ENCODE data around the gene PELI1. TPM values are rescaled to one million over a fixed set of nuclear protein-coding genes. Genes with fewer than 3 reads are reported as not detected.

The PELI1 gene
- total RNA-seq, 4 donors from 2014 or later: 21.7 to 56.7 (median 34.3) TPM

DNA sequence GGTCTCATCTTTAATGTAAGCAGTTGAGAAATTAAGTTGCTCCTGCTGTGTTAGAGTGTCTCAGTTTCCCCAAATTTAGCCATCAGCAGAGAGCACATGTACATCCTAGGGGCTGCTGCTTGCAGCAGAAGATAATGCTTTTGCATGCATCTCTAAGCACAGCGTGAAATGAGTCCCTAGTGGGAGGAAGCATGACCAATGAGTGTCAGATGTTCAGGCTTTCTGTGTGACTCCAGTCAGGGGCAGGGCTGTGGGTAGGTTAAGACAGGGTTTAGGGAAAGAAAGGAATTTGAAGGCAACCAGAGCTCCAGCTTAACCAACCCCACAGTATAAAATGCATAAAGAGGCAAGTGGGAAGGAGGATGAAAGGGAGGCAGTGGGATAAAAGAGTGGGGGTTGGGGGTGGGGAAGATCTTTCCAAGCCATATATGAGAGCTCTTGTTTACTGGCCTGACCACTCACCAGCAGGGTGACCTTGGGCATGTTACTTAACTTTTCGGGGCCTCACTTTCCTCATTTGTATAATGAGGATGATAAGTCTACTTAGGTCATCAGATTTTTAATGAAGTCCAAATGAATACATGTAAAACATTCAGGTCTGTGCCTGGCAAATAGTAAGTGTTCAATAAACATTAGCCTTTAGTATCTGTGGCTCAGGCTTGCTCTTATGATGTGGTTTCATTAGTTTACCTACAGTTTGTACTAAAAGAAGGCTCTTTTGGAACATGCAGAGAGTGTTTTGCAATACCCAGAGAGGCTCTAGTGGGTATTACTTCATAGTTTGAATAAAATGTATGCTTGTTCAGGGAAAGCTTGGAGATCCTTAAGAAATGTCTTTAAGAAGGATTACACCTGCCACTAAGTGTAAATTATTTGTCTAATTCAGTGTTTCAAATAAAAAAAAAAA, 42.7 kb upstream of the PELI1 start:
- DNase-seq (ENCODE audit: low spot score) (no peak), ATAC-seq (ENCODE audit: low FRiP score) (no peak)
- TF ChIP-seq, protein P1, sequence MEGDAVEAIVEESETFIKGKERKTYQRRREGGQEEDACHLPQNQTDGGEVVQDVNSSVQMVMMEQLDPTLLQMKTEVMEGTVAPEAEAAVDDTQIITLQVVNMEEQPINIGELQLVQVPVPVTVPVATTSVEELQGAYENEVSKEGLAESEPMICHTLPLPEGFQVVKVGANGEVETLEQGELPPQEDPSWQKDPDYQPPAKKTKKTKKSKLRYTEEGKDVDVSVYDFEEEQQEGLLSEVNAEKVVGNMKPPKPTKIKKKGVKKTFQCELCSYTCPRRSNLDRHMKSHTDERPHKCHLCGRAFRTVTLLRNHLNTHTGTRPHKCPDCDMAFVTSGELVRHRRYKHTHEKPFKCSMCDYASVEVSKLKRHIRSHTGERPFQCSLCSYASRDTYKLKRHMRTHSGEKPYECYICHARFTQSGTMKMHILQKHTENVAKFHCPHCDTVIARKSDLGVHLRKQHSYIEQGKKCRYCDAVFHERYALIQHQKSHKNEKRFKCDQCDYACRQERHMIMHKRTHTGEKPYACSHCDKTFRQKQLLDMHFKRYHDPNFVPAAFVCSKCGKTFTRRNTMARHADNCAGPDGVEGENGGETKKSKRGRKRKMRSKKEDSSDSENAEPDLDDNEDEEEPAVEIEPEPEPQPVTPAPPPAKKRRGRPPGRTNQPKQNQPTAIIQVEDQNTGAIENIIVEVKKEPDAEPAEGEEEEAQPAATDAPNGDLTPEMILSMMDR (IDR thresholded peaks at IDR 0.05): no peak

DNA sequence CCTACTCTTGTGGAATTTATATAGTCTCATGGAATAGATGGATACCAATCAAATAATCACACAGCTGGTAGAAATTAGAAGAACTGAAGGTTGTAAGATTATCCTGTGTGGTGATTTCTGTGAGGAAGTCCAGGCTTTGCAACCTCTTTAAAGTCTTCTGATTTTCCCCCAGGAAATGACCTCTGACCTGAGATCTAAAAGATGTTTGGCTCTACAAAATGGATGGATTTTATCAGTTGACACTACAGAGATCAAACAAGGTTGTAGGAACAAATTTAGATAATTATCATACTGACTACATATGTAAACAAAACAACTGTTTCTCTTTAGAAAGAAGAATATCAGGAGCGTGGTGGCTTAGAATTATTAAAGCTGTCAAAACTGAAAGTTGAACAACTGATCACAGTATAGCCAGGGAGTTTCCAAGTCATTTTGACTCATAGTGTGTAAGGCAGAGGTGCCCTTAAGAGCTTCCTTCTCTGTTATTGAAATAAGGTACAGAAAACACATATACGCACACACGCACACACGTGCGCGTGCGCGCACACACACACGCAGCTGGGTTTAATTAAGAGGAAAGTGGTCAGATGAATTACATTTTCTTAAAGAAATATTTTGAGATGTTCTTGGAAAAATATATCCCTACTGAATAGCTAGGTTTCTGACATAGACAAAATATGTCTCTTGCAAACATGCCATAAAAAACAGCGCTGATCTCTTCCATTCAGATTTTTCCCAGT, 35.5 kb upstream of the PELI1 start:
- DNase-seq (ENCODE audit: low spot score) (no peak), ATAC-seq (ENCODE audit: low FRiP score) (no peak)
- TF ChIP-seq, protein P1 (IDR thresholded peaks at IDR 0.05): no peak

DNA sequence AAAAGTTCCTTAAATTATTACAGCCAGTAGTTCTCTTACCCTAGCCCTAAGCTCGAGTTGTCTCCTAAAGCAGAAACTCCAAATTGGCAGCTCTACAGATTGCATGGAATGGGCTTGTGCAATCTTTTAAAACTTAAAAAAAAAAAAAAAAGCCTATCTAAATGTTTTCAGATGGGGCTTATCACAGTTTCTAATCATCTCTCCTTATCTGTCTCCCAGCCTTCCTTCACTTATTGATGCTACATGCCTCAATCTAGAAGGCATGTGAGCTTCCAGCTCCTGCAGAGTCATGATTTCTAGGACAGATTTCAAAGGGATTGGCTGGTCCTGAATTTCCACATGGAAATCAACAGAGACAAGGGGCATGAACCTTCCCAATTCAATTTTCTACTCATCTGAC, 33.1 kb upstream of the PELI1 start:
- no peak for DNase-seq (ENCODE audit: low spot score)
- ATAC-seq (ENCODE audit: low FRiP score): peak; percentile 59
- TF ChIP-seq, protein P1 (IDR thresholded peaks at IDR 0.05): no peak

DNA sequence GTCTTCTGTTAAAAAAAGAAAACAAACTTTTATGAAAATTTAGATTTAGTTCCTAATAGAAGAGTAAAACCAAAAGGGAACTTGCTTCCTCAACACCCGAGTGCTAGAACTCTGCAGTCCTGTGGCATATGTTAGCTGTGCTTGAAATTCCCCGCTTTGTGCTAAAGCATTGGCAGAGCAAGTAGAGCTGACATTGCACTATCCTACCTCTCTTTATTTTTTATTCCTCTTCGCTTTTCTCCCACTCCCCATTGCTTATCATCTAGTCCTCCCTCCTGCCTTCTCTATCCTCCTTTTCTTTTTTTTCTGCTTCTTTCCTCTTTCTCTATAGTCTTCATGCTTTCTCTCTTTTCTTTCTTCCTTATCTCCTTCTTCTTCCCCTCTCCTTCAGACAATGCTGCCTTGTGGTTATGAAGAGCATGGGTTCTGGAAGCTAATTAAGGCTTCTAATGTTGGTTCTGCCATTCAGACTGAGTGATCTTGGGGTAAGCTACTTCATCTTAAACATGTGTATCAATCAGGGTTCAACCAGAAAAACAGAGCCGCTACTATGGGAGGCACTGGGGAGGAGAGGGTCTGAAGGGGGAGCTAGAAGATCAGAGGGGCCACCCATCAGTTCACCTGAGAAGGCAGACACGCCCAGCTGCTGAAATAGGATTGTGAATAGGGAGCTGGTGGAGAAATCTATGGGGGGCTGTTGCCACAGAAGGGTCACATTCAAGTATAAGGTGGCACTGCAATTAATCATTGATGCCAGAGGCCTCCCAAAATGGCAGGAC, 31.4 kb upstream of the PELI1 start:
- no peak for DNase-seq (ENCODE audit: low spot score)
- TF ChIP-seq, protein P1 (IDR thresholded peaks at IDR 0.05): no peak
- no peak for ATAC-seq (ENCODE audit: low FRiP score)

DNA sequence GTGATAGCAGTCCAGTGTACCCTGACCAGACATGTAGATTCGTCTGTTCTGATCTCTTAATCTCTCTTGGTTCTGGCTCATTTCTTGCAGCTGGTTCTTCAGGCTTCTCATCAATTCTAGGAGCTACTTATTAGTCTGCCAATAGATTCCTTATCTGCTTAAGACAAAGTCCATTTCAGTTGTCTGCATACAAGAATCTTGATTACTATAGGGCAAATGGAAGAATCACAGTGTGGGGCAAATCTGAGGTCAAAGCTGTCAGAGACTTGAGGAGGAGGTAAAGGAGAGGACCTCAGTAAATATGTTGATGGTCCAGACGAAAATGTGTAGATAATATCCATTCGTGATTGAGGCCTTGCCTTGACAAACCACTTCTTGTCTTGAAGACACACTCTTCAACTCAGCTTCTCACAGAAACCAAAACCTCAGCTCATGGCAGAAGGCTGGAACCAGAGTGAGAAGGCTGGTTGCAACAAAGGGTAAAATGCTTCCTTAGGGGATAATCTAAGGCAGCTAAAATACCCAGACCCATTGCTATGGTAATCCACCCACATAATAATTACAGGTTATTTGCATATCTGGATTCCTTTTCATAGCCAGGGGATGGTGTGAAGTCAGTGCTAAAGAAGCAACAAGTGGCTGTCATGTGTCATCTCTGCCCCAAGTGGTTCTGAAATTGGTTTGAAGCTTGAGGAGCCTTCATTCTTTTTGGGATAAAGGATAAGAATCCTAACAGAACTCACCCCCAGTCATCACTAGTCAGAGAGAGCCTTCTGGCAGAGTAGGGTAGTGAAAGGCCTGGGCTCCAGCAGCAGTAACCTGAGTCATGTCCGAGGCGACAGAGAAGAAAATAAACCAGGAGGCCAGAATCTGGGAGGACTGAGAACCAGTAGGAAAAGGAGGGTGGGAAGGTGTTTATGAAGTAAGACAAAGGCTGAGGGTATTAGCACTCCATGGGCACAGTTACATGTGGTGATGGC, 29.2 kb upstream of the PELI1 start:
- TF ChIP-seq, protein P1 (IDR thresholded peaks at IDR 0.05): no peak
- no peak for ATAC-seq (ENCODE audit: low FRiP score)
- no peak for DNase-seq (ENCODE audit: low spot score)

DNA sequence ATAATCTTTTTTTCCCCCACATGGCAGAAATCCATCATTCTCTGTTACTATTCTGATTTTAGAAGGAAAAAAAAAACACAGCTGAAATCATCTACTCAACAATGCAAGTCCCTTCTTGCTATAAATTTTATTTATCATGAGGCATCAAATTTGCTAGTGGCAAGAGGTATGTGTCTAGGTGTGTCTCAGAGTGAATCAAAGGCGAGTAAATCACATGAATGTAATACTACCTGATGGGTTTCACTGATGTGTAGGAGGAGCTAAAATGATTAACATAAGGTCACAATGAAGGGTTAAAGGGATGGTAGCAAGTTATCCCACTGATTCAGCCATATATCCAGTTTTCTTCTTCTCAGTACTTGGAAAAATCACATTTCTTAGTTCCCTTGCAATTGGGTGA, 24.5 kb upstream of the PELI1 start:
- ATAC-seq (ENCODE audit: low FRiP score): no peak

More for the DNA sequence above, 24.5 kb upstream of the PELI1 start:
- TF ChIP-seq, protein P1 (IDR thresholded peaks at IDR 0.05): no peak
- no peak for DNase-seq (ENCODE audit: low spot score)

Measured in omental fat pad (tissue), 4 donors.